Fibroblast of lung (primary cell): Measurements from ENCODE around the gene IMMP2L. TPM values are rescaled to one million over a fixed set of nuclear protein-coding genes. Genes with fewer than 3 reads are reported as not detected.

Source experiments
- DNase-seq, 2 donors: peaks; one replicate each; pipeline versions ENCODE4 v3.0.0 to v3.0.0-alpha.2; 2010; ENCODE audit warnings: low read depth in 2 of 2
- H2AFZ ChIP-seq: 2 replicates; pipeline ENCODE4 v1.5.1; 2012; ENCODE audit warnings: low read length, control low read depth, inconsistent platforms
- H3K27ac ChIP-seq: 2 replicates; pipeline ENCODE4 v1.5.1; 2011; ENCODE audit warnings: low read length, control low read depth; ENCODE audit not compliant: insufficient read depth
- H3K27me3 ChIP-seq: 2 replicates; pipeline ENCODE4 v1.5.1; 2011; ENCODE audit warnings: mild to moderate bottlenecking, low read length; ENCODE audit not compliant: control insufficient read depth, insufficient read depth
- H3K36me3 ChIP-seq: 2 replicates; pipeline ENCODE4 v1.5.1; 2011; ENCODE audit warnings: low read length; ENCODE audit not compliant: control insufficient read depth, insufficient read depth
- H3K4me1 ChIP-seq: 2 replicates; pipeline ENCODE4 v1.5.1; 2011; ENCODE audit warnings: low read length; ENCODE audit not compliant: control insufficient read depth, insufficient read depth; ENCODE audit errors: extremely low read depth
- H3K4me2 ChIP-seq: 2 replicates; pipeline ENCODE4 v1.5.1; 2011; ENCODE audit warnings: low read length, control low read depth; ENCODE audit not compliant: insufficient read depth; ENCODE audit errors: extremely low read depth
- H3K4me3 ChIP-seq, 4 experiments: fragments of 200-600 bp in 1 of 4; sonication (generic) in 1 of 4; replicated peaks in 1 of 4; 2 replicates each; pipeline ENCODE4 v1.5.1; 2011 to 2016; ENCODE audit warnings: low read length in 4 of 4, low read depth in 3 of 4, mild to moderate bottlenecking in 3 of 4, control low read depth in 2 of 4, inconsistent platforms in 1 of 4, mixed read lengths in 1 of 4; ENCODE audit not compliant: insufficient read depth in 1 of 4; ENCODE audit errors: control extremely low read depth in 1 of 4
- H3K79me2 ChIP-seq: 2 replicates; pipeline ENCODE4 v1.5.1; 2012; ENCODE audit warnings: mild to moderate bottlenecking, low read length, inconsistent platforms; ENCODE audit not compliant: control insufficient read depth, insufficient read depth
- H3K9ac ChIP-seq: 2 replicates; pipeline ENCODE4 v1.5.1; 2011; ENCODE audit warnings: mild to moderate bottlenecking, low read length, control low read depth; ENCODE audit not compliant: insufficient read depth
- H3K9me3 ChIP-seq: 2 replicates; pipeline ENCODE4 v1.5.1; 2012; ENCODE audit warnings: low read depth, low read length; ENCODE audit not compliant: control insufficient read depth, insufficient read depth
- H4K20me1 ChIP-seq: 2 replicates; pipeline ENCODE4 v1.5.1; 2011; ENCODE audit warnings: low read length; ENCODE audit not compliant: control insufficient read depth, insufficient read depth; ENCODE audit errors: extremely low read depth
- EZH2 ChIP-seq: IDR thresholded peaks from 2 replicates; pipeline ENCODE4 v1.5.1; 2012; ENCODE audit warnings: low read length, control low read depth, mild to moderate bottlenecking; ENCODE audit errors: missing control alignments
- polyA plus RNA-seq, 2 donors: library from polyadenylated mRNA; depleted of rRNA in 1 of 2; stranded (reverse) in 1 of 2; unstranded in 1 of 2; fragments of >200 nt; gene quantifications; 2 replicates each; pipeline ENCODE4 v1.2.1, GENCODE V29; 2011 to 2012; ENCODE audit warnings: missing spikeins in 1 of 2
- total RNA-seq: library from RNA; depleted of rRNA; stranded (reverse); fragments of >200 nt; gene quantifications from 2 replicates; pipeline ENCODE4 v1.2.1, GENCODE V29; 2014
- TF ChIP-seq, protein P1 (sequence below), 2 donors: IDR thresholded peaks in 1 of 2; conservative IDR thresholded peaks in 1 of 2; 1 replicate in 1 of 2; 2 replicates in 1 of 2; pipeline ENCODE4 v1.5.1; 2011 to 2012; ENCODE audit warnings: low read length in 2 of 2, control low read depth in 1 of 2, inconsistent platforms in 1 of 2, low read depth in 1 of 2, mild to moderate bottlenecking in 1 of 2

The IMMP2L gene
- total and polyA plus RNA-seq, 2 donors (not counting 1 experiment from before 2014, with no cell fraction given): 6.9 to 14.4 TPM

DNA sequence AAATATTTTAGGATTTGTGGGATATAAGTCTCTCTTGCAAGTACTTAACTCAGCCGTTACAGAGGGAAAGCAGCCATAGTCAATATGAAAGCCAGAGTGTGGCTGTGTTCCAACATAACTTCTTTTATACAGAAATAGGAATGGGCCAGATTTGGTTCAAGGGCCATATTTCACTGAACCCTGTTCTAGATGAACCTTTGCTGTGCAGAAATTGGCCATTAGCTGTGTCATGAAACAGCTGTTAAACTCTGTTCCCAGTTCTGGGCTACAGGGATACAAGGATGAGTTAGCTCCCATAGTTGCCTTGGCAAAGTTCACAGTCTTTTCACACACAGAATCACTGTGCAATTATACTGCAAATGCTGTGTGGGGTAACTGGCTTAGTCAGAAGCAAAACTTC lies 685.3 kb downstream of the IMMP2L start:
- Histone ChIP-seq H3K4me1 (no peaks in the 10 kb centered on the region), H3K36me3 (no peaks in the 10 kb centered on the region), H3K27me3 (no peaks in the 10 kb centered on the region), H3K9ac (no peak overlapping the region), H3K9me3 (no peaks in the 10 kb centered on the region), H3K4me2 (no peak overlapping the region), H3K27ac (no peak overlapping the region), H3K79me2 (no peaks in the 10 kb centered on the region), H4K20me1 (no peaks in the 10 kb centered on the region), H3K4me3 (no peak overlapping the region), H2AFZ (no peak overlapping the region)
- TF ChIP-seq, protein P1, sequence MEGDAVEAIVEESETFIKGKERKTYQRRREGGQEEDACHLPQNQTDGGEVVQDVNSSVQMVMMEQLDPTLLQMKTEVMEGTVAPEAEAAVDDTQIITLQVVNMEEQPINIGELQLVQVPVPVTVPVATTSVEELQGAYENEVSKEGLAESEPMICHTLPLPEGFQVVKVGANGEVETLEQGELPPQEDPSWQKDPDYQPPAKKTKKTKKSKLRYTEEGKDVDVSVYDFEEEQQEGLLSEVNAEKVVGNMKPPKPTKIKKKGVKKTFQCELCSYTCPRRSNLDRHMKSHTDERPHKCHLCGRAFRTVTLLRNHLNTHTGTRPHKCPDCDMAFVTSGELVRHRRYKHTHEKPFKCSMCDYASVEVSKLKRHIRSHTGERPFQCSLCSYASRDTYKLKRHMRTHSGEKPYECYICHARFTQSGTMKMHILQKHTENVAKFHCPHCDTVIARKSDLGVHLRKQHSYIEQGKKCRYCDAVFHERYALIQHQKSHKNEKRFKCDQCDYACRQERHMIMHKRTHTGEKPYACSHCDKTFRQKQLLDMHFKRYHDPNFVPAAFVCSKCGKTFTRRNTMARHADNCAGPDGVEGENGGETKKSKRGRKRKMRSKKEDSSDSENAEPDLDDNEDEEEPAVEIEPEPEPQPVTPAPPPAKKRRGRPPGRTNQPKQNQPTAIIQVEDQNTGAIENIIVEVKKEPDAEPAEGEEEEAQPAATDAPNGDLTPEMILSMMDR (conservative IDR thresholded peaks at IDR 0.05 in 1 of 2, IDR thresholded peaks at IDR 0.05 in 1 of 2; ENCODE audit: low read depth in 1 of 2, low read length in 2 of 2): no peak
- TF ChIP-seq EZH2: no peak
- peak in 1 of 2 donors; percentile 55 for DNase-seq

DNA sequence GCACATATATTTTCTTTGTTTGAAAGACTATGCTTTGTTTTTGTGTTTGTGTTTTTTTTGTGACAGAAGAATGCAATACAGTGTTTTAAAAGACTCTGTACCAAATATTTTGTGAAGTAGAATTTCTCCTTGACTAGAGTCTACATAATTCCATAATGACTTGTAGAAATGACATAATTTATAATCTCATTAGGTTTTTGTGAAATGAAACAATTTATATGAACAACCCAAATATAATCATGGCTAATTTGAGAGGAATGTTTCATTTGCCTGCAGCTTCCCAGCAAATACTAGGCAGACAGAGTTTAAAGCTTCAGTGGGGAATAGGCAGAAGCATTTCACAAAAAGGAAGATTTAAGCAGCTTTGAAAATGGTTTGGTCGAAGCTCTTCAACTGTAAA lies 686.9 kb downstream of the IMMP2L start:
- Histone ChIP-seq H3K4me1 (no peaks in the 10 kb centered on the region), H3K9me3 (no peaks in the 10 kb centered on the region), H3K27ac (no peak overlapping the region), H3K27me3 (no peaks in the 10 kb centered on the region), H4K20me1 (no peaks in the 10 kb centered on the region), H3K36me3 (no peaks in the 10 kb centered on the region), H2AFZ (no peak overlapping the region), H3K79me2 (no peaks in the 10 kb centered on the region), H3K4me3 (no peak overlapping the region), H3K9ac (no peak overlapping the region), H3K4me2 (no peak overlapping the region)
- TF ChIP-seq, protein P1 (conservative IDR thresholded peaks at IDR 0.05 in 1 of 2, IDR thresholded peaks at IDR 0.05 in 1 of 2; ENCODE audit: low read depth in 1 of 2, low read length in 2 of 2): no peak
- no peak for TF ChIP-seq EZH2
- DNase-seq: no peak

DNA sequence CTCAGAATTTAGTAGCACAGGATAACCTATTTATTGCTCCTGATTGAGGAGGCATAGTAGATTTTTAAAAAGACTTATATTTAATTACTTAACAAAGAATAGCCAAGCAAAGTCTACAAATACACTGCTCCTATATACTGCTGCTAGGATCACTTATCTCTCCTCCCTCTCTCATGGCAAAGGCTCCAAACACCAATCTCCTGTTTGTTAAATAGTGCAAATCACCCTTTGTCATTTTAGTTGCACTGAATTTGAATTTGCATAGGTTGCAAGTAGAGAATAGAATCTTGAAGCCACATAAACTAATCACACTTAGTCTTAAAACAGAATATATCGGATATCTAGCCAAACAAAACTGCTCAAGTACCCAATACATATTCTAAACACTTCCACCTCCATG lies 690.4 kb downstream of the IMMP2L start:
- no peaks in the 10 kb centered on the region for H3K4me1 ChIP-seq
- no peak overlapping the region for H3K4me2 ChIP-seq
- H3K27ac ChIP-seq: no peak overlapping the region
- TF ChIP-seq, protein P1 (conservative IDR thresholded peaks at IDR 0.05 in 1 of 2, IDR thresholded peaks at IDR 0.05 in 1 of 2; ENCODE audit: low read depth in 1 of 2, low read length in 2 of 2): no peak
- no peak for TF ChIP-seq EZH2
- no peak overlapping the region for H2AFZ ChIP-seq
- no peaks in the 10 kb centered on the region for H3K36me3 ChIP-seq
- H4K20me1 ChIP-seq: no peaks in the 10 kb centered on the region
- no peak overlapping the region for H3K9ac ChIP-seq
- no peak overlapping the region for H3K4me3 ChIP-seq
- H3K27me3 ChIP-seq: no peaks in the 10 kb centered on the region
- H3K9me3 ChIP-seq: no peaks in the 10 kb centered on the region
- no peaks in the 10 kb centered on the region for H3K79me2 ChIP-seq
- DNase-seq: no peak
